ENCODE measurements around the gene DUOX1. TPM values are rescaled to one million over a fixed set of nuclear protein-coding genes. Genes with fewer than 3 reads are reported as not detected.
A peak's percentile ranks its signal among the peaks of the same experiment; 100 is the strongest.

Gene DUOX1
- total RNA-seq, 1 experiment from 2014 or later = 15.1 TPM

- no peaks in the 10 kb centered on the region for H3K36me3 Mint-ChIP-seq (ENCODE audit: insufficient read depth, unreplicated experiment)
- no peak overlapping the region for H3K4me3 Mint-ChIP-seq (ENCODE audit: unreplicated experiment)
- no peak for TF ChIP-seq CTCF (IDR thresholded peaks at IDR 0.05; ENCODE audit: unreplicated experiment)
Observed at GRCh38 chr15:45087513-45087912, 42.3 kb upstream of the DUOX1 start.

GRCh38 chr15:45088801-45089711, 40.7 kb upstream of the DUOX1 start:
- H3K27ac Mint-ChIP-seq (ENCODE audit: low read depth, unreplicated experiment) = no peak overlapping the region
- no peak for TF ChIP-seq CTCF (IDR thresholded peaks at IDR 0.05; ENCODE audit: unreplicated experiment)
- CTCF ChIA-PET = interaction anchor here (1.1 to 1.9 kb wide), 2 partner anchors 29 to 121 kb away, joined by 3 to 9 read pairs; no protein-coding TSS in a partner anchor
- H3K36me3 Mint-ChIP-seq (ENCODE audit: insufficient read depth, unreplicated experiment) = no peaks in the 10 kb centered on the region
- peaks cover 8% of the 10 kb centered on the region for H3K4me1 Mint-ChIP-seq (ENCODE audit: insufficient read depth, unreplicated experiment)
- peaks cover 35% of the 10 kb centered on the region for H3K27me3 Mint-ChIP-seq (ENCODE audit: insufficient read depth, unreplicated experiment)
- no peak overlapping the region for H3K4me3 Mint-ChIP-seq (ENCODE audit: unreplicated experiment)
- no peaks in the 10 kb centered on the region for H3K9me3 Mint-ChIP-seq (ENCODE audit: unreplicated experiment)
- no TSS peak for BruUV-seq (replicated peaks)
- no peak for DNase-seq (ENCODE audit: unreplicated experiment)
- POLR2A ChIA-PET = no interaction called here
- intact Hi-C loops (cut with micrococcal nuclease) = no loop called here

More at GRCh38 chr15:45087513-45087912, 42.3 kb upstream of the DUOX1 start:
- no peak overlapping the region for H3K27ac Mint-ChIP-seq (ENCODE audit: low read depth, unreplicated experiment)
- POLR2A ChIA-PET = no interaction called here
- intact Hi-C loops (cut with micrococcal nuclease) = no loop called here
- BruUV-seq (replicated peaks) = no TSS peak
- H3K4me1 Mint-ChIP-seq (ENCODE audit: insufficient read depth, unreplicated experiment) = peaks cover 8% of the 10 kb centered on the region
- H3K27me3 Mint-ChIP-seq (ENCODE audit: insufficient read depth, unreplicated experiment) = peaks cover 39% of the 10 kb centered on the region
- no peaks in the 10 kb centered on the region for H3K9me3 Mint-ChIP-seq (ENCODE audit: unreplicated experiment)
- DNase-seq (ENCODE audit: unreplicated experiment) = no peak
- CTCF ChIA-PET = no interaction called here

GRCh38 chr15:45089712-45090373, 40.0 kb upstream of the DUOX1 start:
- H3K27ac Mint-ChIP-seq (ENCODE audit: low read depth, unreplicated experiment) = no peak overlapping the region
- ChIA-PET CTCF (interaction anchor here (1.9 kb wide), 1 partner anchor 28 kb away, joined by 9 read pairs; no protein-coding TSS in a partner anchor), POLR2A (no interaction called here)
- no peak for TF ChIP-seq CTCF (IDR thresholded peaks at IDR 0.05; ENCODE audit: unreplicated experiment)
- intact Hi-C loops (cut with micrococcal nuclease) = no loop called here
- no TSS peak for BruUV-seq (replicated peaks)
- no peaks in the 10 kb centered on the region for H3K9me3 Mint-ChIP-seq (ENCODE audit: unreplicated experiment)
- no peaks in the 10 kb centered on the region for H3K36me3 Mint-ChIP-seq (ENCODE audit: insufficient read depth, unreplicated experiment)
- H3K4me3 Mint-ChIP-seq (ENCODE audit: unreplicated experiment) = no peak overlapping the region
- peaks cover 8% of the 10 kb centered on the region for H3K4me1 Mint-ChIP-seq (ENCODE audit: insufficient read depth, unreplicated experiment)
- H3K27me3 Mint-ChIP-seq (ENCODE audit: insufficient read depth, unreplicated experiment) = peaks cover 35% of the 10 kb centered on the region
- DNase-seq (ENCODE audit: unreplicated experiment) = no peak

GRCh38 chr15:45091161-45091560, 38.6 kb upstream of the DUOX1 start:
- Mint-ChIP-seq H3K9me3 (ENCODE audit: unreplicated experiment) (no peaks in the 10 kb centered on the region), H3K27me3 (ENCODE audit: insufficient read depth, unreplicated experiment) (peaks cover 35% of the 10 kb centered on the region), H3K4me1 (ENCODE audit: insufficient read depth, unreplicated experiment) (peaks cover 8% of the 10 kb centered on the region), H3K4me3 (ENCODE audit: unreplicated experiment) (no peak overlapping the region), H3K27ac (ENCODE audit: low read depth, unreplicated experiment) (no peak overlapping the region), H3K36me3 (ENCODE audit: insufficient read depth, unreplicated experiment) (no peaks in the 10 kb centered on the region)
- TF ChIP-seq CTCF (IDR thresholded peaks at IDR 0.05; ENCODE audit: unreplicated experiment) = no peak
- CTCF ChIA-PET = interaction anchor here (0.6 kb wide), 1 partner anchor 306 kb away, joined by 4 read pairs; no protein-coding TSS in a partner anchor
- no TSS peak for BruUV-seq (replicated peaks)
- intact Hi-C loops (cut with micrococcal nuclease) = no loop called here
- POLR2A ChIA-PET = no interaction called here
- DNase-seq (ENCODE audit: unreplicated experiment) = peak; percentile 39
